ENCODE results near the gene HIGD2A.

Gene HIGD2A

DNA sequence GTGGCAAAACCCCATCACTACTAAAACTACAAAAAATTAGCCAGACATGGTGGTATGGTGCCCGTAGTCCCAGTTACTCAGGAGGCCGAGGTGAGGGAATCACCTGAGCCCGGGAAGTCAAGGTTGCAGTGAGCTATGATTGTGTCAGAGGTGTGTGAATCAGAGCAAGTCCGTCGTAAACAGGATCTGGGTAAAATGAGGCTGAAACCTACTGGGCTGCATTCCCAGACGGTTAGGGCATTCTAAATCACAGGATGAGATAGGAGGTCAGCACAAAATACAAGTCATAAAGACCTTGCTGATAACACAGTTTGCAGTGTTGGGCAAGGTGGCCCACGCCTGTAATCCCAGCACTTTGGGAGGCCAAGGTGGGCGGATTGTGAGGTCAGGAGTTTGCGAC lies 29.7 kb downstream of the HIGD2A start:
- no peak for DNase-seq

DNA sequence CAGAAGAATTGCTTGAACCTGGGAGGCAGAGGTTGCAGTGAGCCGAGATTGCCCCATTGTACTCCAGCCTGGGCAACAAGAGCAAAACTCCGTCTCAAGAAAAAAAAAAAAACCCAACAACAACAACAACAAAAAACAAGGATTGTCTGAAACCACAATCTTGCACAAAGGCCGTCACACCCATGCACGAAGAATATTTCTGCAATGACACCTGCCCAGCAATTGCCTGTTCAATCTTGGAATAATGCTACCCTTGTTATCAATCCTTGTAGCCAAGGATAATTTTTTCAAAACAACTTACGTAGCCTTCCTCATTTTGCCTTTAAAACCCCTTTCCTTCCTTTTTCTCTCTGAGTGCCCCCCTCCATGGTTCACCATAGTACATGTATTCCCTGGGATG lies 31.5 kb downstream of the HIGD2A start:
- no peak for DNase-seq

DNA sequence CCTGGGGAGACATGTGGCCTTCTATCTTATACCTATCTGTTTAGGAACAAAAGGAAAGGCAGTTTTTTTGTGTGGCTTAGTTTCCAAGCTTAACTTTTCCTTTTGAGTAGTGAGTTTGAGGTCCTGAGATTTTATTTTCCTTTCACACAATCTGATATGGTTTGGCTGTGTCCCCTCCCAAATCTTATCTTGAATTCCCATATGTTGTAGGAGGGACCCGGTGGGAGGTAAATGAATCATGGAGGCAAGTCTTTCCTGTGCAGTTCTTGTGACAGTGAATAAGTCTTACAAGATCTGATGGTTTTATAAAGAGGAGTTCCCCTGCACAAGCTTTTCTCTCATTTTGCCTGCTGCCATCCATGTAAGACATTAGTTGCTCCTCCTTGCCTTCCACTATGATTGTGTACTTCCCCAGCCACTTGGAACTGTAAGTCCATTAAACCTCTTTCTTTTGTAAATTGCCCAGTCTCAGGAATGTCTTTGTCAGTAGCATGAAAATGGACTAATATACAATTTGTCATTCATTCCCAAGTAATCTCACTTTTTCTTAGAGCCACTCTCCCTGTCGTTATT lies 32.5 kb downstream of the HIGD2A start:
- DNase-seq, result no peak

DNA sequence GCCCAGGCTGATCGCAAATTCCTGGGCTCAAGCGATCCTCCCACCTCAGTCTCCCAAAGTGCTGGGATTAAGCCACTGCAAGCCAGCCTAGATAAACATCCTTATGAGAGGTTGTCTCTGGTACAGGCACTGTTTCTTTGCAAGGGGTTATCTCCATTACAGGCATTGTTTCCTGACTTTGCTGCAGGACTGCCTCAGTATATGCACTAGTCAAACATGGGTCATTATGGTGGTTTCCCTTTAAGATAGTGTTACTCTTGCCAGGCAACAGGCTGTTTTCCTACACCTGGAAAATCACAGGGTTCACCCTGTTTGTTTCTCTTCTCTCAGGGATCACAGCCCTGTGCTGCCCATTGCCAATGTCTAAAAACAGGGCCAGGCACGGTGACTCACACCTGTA lies 35.6 kb downstream of the HIGD2A start:
- DNase-seq, result no peak

DNA sequence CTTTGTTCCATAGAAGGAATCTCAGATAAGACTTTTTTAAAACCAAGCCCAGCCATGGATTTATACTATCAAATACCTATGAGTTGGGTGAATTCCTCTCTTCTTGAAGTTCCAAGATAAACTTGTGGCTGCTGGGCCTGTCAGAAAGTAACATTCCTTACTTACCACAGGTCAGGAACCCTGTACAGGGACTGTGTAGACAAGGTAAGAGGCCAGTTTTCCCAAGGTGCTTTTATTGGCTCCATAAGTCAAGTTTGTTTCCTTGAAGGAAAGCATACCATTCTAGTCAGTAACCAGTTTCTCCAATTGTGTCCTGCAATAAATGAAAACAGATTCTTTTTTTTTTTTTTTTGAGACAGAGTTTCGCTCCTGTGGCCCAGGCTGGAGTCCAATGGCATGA lies 36.6 kb downstream of the HIGD2A start:
- DNase-seq, result no peak

- DNase-seq, result no peak
Observed at GRCh38 chr5:176425791-176426190, 37.2 kb downstream of the HIGD2A start.

DNA sequence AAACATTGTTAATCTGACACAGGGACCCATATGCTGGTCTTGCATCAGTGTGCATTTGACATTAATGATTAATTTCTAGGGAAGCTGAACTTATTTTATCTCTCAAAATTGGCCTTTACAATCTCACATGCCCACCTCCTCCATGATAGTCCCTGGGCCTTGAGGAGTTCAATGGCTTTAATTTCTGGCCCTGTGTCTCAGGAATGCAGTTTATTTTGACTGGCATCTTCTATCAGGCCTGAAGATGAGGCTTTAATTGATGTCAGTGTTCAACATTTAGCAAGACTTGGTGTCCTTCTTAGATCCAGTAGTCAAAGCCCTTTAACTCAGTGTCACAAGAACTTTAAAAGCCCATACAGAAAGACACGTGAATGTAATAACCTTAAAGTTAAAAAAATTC lies 38.3 kb downstream of the HIGD2A start:
- DNase-seq, result no peak

GRCh38 chr5:176427971-176428370 lies 39.4 kb downstream of the HIGD2A start:
- DNase-seq, result no peak

GRCh38 chr5:176429972-176430371 lies 41.4 kb downstream of the HIGD2A start:
- no peak for DNase-seq

- no peak for DNase-seq
Observed at GRCh38 chr5:176432707-176433106, 44.2 kb downstream of the HIGD2A start.

- DNase-seq, result no peak
Observed at GRCh38 chr5:176436656-176437055, 48.1 kb downstream of the HIGD2A start.

DNA sequence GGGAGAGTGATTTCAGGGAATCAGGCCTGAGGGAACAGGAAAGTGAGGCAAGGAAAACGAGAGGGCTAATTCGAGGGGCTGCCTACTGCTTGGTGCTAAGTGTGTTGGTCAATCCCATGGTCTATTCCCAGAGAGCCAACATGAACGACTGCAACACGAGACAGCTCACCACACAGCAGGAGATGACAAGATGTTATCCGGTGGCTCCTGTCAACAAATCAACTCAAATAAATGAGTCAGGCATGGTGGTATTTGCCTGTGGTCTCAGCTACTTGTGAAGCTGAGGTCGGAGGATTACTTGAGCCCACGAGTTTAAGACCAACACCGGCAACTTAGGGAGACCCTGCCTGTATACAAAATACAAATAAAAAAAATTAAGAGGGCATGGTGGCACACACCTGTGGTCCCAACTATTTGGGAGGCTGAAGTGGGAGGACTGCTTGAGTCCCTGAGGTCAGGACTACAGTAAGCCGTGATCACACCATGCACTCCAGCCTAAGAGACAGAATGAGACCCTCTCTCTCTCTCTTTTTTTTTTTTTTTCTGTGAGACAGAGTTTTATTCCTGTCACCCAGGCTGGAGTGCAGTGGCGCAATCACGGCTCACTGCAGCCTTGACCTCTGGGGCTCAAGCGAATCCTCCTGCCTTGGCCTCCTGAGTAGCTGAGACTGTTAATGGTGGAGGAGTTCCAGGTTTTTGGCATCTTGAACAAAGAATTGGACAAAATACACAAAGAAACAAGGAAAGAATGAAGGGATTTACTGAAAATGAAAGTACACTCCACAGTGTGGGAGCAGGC lies 50.6 kb downstream of the HIGD2A start:
- no peak for DNase-seq
